Panc1 (cell line): ENCODE results near the gene ACACB. TPM values are rescaled to one million over a fixed set of nuclear protein-coding genes. Genes with fewer than 3 reads are reported as not detected.

Experiments used
- ATAC-seq: fragments of 200-7000 bp; cut with Tn5 transposase; 2 replicates; pipeline ENCODE4 v1.9.1; 2020; ENCODE audit warnings: mild to moderate bottlenecking, moderate library complexity
- BruUV-seq: library from RNA; stranded (reverse); fragments of 400-500 nt; replicated peaks from 2 replicates; lab custom pipeline; 2021; lab: Mats Ljungman, UMichigan
- CTCF ChIA-PET: fragments of 300-600 bp; sonication (Branson Sonifier 250); formaldehyde crosslinking; loops from one replicate; lab custom pipeline; 2022; ENCODE audit warnings: antibody characterized with exemption; lab: Charles Lee
- POLR2A ChIA-PET: fragments of 300-600 bp; sonication (Branson Sonifier 250); formaldehyde crosslinking; loops from one replicate; lab custom pipeline; 2022; ENCODE audit warnings: antibody characterized with exemption; lab: Charles Lee
- DNase-seq: peaks from one replicate; pipeline ENCODE4 v3.0.0-alpha.2; 2010; ENCODE audit warnings: low read depth, low spot score
- H3K27ac ChIP-seq: 2 replicates; pipeline ENCODE4 v1.5.1; 2011; ENCODE audit warnings: mild to moderate bottlenecking, low read length, inconsistent platforms
- H3K27me3 ChIP-seq: fragments of 200-500 bp; sonication (Bioruptor generic); 2 replicates; pipeline ENCODE4 v1.6.0; 2014; ENCODE audit warnings: low read length, inconsistent platforms; ENCODE audit not compliant: control insufficient read depth, insufficient read depth
- H3K36me3 ChIP-seq: fragments of 200-500 bp; sonication (Bioruptor generic); 2 replicates; pipeline ENCODE4 v1.5.1; 2014; ENCODE audit warnings: inconsistent platforms, mild to moderate bottlenecking, low read length, moderate library complexity; ENCODE audit not compliant: control insufficient read depth, insufficient read depth
- H3K4me1 ChIP-seq: 2 replicates; pipeline ENCODE4 v1.5.1; 2011; ENCODE audit warnings: inconsistent platforms, mild to moderate bottlenecking, low read length, moderate library complexity; ENCODE audit not compliant: control insufficient read depth, insufficient read depth
- H3K4me3 ChIP-seq, 2 experiments: 2 replicates each; pipeline ENCODE4 v1.5.1; 2011 to 2012; ENCODE audit warnings: low read depth in 2 of 2, low read length in 2 of 2, mild to moderate bottlenecking in 2 of 2, inconsistent platforms in 1 of 2, moderate library complexity in 1 of 2
- H3K9me3 ChIP-seq: fragments of 200-500 bp; sonication (Bioruptor generic); 2 replicates; pipeline ENCODE4 v1.5.1; 2014; ENCODE audit warnings: low read depth, mild to moderate bottlenecking, inconsistent platforms, low read length, moderate library complexity; ENCODE audit not compliant: control insufficient read depth, insufficient read depth
- POLR2AphosphoS5 ChIP-seq: IDR thresholded peaks from 2 replicates; pipeline ENCODE4 v1.6.1; 2012; ENCODE audit warnings: mild to moderate bottlenecking, low read depth, low read length, moderate library complexity
- REST ChIP-seq, 2 experiments: IDR thresholded peaks; 2 replicates each; pipeline ENCODE4 v1.6.1; 2011 to 2012; ENCODE audit warnings: low read depth in 2 of 2, control low read depth in 1 of 2, low read length in 1 of 2, mild to moderate bottlenecking in 1 of 2, moderate library complexity in 1 of 2; ENCODE audit not compliant: insufficient read depth in 1 of 2
- SIN3A ChIP-seq: IDR thresholded peaks from 2 replicates; pipeline ENCODE4 v1.6.1; 2012; ENCODE audit warnings: low read depth, mild to moderate bottlenecking, low read length, moderate library complexity, borderline replicate concordance; ENCODE audit not compliant: insufficient read depth
- TCF7L2 ChIP-seq: IDR thresholded peaks from 2 replicates; pipeline ENCODE4 v1.6.1; 2011; ENCODE audit warnings: mild to moderate bottlenecking, low read depth, low read length, inconsistent platforms
- in situ Hi-C: cut with HindIII; loops from 2 replicates; pipeline ENCODE4 v1.10.0; 2016; ENCODE audit warnings: low sequenced_read_pairs, low pct_unique_long_range_greater_than_20kb
- intact Hi-C: fragments of 100-400 bp; cut with micrococcal nuclease; formaldehyde crosslinking; loops from one replicate; pipeline ENCODE4 v1.10.0; 2022; ENCODE audit not compliant: unreplicated experiment
- total RNA-seq: library from RNA; stranded (reverse); gene quantifications from one replicate; pipeline ENCODE4 v1.2.1, GENCODE V29; 2021; ENCODE audit not compliant: unreplicated experiment
- TF ChIP-seq, protein P1 (sequence below): fragments of 450-650 bp; IDR thresholded peaks from 2 replicates; pipeline ENCODE4 v1.5.1; 2017; ENCODE audit warnings: mild to moderate bottlenecking

Gene ACACB
- total RNA-seq, 1 experiment from 2014 or later, result 12.3 TPM

GRCh38 chr12:109191621-109192250, 75.3 kb downstream of the ACACB start:
- H3K27ac ChIP-seq, result no peak overlapping the region
- no TSS peak for BruUV-seq

GRCh38 chr12:109192358-109192757, 76.0 kb downstream of the ACACB start:
- in situ Hi-C loops (no loop called here), intact Hi-C loops (no loop called here)
- Histone ChIP-seq H3K27me3 (no peaks in the 10 kb centered on the region), H3K4me1 (no peaks in the 10 kb centered on the region), H3K9me3 (no peaks in the 10 kb centered on the region), H3K36me3 (no peaks in the 10 kb centered on the region), H3K4me3 (no peak overlapping the region), H3K27ac (no peak overlapping the region)
- ChIA-PET CTCF (no interaction called here), POLR2A (no interaction called here)
- TF ChIP-seq POLR2AphosphoS5 (no peak), REST (IDR thresholded peaks at IDR 0.05; ENCODE audit: insufficient read depth in 1 of 2, low read depth in 2 of 2, low read length in 1 of 2) (no peak), TCF7L2 (no peak), SIN3A (no peak)
- TF ChIP-seq, protein P1, sequence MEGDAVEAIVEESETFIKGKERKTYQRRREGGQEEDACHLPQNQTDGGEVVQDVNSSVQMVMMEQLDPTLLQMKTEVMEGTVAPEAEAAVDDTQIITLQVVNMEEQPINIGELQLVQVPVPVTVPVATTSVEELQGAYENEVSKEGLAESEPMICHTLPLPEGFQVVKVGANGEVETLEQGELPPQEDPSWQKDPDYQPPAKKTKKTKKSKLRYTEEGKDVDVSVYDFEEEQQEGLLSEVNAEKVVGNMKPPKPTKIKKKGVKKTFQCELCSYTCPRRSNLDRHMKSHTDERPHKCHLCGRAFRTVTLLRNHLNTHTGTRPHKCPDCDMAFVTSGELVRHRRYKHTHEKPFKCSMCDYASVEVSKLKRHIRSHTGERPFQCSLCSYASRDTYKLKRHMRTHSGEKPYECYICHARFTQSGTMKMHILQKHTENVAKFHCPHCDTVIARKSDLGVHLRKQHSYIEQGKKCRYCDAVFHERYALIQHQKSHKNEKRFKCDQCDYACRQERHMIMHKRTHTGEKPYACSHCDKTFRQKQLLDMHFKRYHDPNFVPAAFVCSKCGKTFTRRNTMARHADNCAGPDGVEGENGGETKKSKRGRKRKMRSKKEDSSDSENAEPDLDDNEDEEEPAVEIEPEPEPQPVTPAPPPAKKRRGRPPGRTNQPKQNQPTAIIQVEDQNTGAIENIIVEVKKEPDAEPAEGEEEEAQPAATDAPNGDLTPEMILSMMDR, result no peak
- no peak for ATAC-seq
- BruUV-seq, result no TSS peak
- no peak for DNase-seq

More at GRCh38 chr12:109191621-109192250, 75.3 kb downstream of the ACACB start:
- H3K4me1 ChIP-seq, result no peaks in the 10 kb centered on the region
- no peak overlapping the region for H3K4me3 ChIP-seq
- no peaks in the 10 kb centered on the region for H3K36me3 ChIP-seq
- intact Hi-C loops, result no loop called here
- DNase-seq (no peak), ATAC-seq (no peak)
- in situ Hi-C loops, result no loop called here
- POLR2A ChIA-PET, result no interaction called here
- TF ChIP-seq, protein P1, result no peak
- TF ChIP-seq POLR2AphosphoS5 (no peak), REST (IDR thresholded peaks at IDR 0.05; ENCODE audit: insufficient read depth in 1 of 2, low read depth in 2 of 2, low read length in 1 of 2) (no peak), TCF7L2 (no peak), SIN3A (no peak)
- CTCF ChIA-PET, result no interaction called here
- H3K9me3 ChIP-seq, result no peaks in the 10 kb centered on the region
- no peaks in the 10 kb centered on the region for H3K27me3 ChIP-seq
